GM19438 (cell line): ENCODE measurements around the gene CHGA.

Experiments
- ATAC-seq: cut with Tn5 transposase; IDR thresholded peaks from one replicate; pipeline ENCODE4 v1.9.1; 2021; ENCODE audit warnings: low read depth; ENCODE audit not compliant: unreplicated experiment

CHGA gene

DNA sequence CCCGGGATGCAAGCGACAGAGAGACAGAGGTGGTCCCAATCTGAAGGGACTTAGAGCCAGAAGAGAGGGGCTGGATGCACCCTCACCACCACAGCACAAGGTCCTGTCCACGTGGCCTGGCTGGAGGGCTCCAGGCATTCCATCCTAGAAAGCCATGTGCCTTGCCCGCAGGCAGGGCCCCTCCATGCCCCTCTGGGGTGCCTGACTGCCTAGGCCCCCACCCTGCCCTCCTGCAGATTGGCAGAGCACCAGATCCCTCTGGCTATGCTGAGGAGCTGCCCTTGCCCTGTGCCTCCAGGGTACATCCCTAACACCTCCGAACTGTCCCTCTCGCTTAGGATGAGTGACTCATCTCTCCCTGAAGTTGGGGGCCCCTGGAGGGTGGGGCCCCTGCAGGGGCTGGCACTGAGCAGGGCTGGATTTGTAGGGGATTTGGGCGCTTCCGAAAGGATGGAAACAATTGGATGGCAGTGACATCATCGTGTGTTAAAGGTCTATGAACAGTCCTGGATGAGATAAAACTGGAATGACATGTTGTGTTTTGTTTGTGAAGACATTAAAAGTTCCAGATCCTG is 50.9 kb downstream of the CHGA start:
- no peak for ATAC-seq

DNA sequence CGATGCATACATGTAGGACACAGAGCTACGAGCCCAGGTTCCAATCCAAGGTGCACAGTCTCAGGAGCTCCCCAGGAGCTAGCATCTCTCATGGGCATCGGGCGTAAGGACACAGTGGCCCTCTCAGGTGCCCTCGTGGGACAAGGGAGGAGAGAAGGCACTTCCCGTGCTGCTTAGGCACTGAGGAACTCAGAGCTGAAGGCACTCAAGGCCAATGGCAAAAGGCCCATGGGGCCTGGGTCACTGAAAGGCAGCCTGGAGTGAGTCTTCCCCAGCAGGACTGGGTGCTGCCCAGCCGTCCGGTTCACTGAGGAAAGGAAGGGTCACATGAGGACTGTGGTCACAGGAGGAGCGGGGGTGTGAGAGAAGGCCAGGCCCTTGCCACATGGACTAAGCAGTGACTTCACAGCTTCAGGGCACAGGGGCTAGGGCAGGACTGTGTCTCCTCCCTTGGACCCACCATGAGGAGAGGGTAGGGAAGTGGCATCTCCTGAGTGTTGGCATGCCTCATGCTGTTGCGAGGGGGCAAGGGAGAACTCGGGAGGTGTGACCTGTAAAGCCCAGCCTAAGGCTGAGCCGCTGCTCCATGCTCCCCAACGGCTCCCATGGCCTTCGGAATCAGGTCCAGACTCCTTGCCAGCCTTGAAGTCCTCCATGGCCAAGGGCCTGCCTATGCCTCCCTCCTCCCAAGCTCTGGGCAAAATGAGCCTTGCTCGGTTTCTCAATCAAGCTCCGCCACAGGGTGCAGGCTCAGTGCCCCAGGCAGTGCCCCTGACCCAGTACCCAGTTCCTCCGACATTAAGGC is 51.8 kb downstream of the CHGA start:
- ATAC-seq = no peak

DNA sequence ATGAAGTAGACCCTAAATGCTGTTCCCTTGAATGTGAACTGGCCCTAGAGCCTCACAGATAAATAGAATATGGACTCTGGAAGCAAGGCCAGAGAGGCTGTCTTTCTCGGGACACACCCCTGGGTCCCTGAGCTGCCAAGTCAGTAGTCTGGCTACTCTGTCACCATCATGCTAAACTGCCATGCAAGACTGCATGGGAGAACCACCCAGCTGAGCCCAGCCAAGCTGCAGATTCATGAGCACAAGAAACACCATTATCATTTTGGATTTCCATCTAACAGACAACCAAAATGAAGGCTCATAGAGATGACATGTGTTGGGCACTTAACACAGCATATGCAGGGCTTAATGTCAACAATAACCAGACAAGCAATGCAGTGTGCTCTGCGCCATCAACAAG is 53.3 kb downstream of the CHGA start:
- ATAC-seq = no peak

DNA sequence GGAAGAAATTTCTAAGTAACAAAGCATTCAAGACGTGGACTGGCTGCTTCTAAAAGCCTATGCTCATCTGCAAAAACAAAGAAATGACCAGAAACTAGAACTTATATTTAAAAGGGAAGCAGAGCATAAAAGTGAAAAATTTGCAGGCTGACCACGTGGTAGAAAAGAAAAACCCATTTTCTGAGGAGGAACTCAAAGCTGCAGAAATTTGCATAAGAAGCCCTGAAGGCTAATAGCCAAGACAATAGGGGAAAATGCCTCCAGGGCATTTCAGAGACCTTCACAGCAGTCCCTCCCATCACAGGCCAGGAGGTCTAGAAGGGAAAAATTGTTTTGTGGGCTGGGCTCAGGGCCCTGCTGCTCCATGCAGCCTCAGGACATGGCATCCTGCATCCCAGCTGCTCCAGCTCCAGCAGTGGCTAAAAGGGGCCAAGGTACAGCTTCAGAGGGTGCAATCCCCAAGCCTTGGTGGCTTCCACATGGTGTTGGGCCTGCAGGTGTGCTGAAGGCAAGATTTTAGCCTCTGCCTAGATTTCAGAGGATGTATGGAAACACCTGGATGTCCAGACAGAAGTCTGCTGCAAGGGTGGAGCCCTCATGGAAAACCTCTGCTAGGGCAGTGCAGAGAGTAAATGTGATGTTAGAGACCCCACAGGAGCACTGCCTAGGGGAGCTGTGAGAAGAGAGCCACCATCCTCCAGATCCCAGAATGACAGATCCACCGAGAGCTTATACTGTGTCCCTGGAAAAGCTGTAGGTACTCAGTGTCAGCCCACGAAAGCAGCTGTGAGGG is 55.5 kb downstream of the CHGA start:
- no peak for ATAC-seq

DNA sequence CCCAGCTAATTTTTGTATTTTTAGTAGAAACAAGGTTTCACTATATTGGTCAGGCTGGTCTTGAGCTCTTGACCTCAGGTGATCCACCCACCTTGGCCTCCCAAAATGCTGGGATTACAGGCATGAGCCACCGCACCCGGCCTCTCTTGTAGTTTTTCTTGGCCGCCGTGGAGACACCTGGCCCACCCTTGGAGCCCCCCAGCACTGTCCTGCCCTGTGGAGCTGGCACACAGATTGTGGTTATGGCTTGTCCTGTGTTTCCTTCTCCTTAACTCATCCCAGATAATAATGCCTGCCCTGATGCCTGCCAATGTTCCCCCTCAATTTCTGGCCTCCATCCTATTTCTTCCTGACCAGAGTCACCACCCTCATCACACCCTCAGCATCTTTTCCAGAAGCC is 57.9 kb downstream of the CHGA start:
- ATAC-seq = no peak

DNA sequence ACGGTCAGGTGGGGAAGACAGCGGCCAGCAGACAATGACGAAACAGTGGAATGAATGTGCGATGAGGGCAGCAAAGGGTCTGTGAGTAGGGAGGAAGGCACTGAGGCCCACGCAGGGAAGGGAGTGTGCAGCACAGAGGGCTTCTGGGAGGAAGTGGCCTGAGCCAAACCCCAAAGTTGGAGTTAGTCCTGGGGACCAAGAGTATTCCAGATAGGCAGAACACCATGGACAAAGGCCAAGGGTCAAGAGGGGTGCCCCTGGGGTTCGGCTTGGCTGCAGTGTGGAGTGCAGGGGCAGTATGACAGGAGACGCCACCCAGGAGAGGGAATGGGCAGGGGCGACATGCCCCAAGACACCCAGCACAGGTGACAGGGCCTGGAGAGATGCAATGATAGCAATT is 58.8 kb downstream of the CHGA start:
- no peak for ATAC-seq

DNA sequence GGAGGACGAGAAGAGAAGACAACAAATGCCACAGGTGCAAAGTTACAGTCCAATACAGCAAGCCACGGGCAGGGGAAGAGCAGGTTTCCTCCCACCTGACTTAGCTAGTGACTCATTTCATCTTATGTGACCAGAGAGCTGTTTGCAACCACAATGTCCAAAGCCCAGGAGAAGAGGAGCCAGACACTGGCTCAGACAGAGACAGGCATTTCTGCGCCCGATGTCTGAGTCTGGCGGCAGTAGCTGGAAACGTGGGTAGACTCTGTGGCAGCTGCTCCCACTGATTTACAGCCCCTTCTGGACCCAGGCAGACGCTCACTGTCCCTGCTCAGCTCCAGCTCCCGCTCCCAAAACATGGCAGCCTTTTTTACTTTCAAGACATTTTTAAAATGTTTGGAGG is 60.0 kb downstream of the CHGA start:
- ATAC-seq = no peak

DNA sequence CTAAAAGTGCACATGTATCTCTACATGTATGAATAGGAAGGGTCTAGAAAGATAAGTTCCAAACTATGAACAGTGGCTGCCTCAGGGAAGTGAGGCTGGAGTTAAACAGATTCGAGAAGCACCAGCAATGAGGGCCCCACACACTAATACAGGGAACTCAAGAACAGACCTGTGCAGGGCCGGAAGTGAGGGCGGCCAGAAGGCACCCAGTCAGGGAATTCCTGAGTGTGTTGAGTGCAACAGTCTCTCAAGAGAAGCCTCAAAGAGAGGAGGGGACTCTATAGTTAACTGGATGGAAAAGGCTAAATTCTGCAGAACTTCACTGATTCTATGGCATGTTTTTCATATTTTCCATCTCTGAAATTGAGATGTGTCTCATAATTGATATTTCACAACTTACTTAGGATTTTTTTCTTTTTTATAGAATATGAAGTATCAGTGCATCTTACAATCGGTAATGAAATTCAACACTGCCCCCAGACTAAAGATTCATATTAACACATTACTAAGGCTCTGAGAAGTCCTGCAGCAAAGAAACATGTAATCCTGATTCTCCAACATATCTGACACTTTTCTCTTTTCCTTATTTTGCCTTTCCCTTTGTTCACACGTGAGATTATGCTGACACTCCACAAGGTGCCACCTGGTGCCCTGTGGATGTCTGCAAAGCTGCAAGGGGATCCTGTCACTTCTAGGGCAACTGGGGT is 61.3 kb downstream of the CHGA start:
- no peak for ATAC-seq
